Liver (tissue), 9 donors: Measurements from ENCODE around the gene TESPA1. TPM values are rescaled to one million over a fixed set of nuclear protein-coding genes. Genes with fewer than 3 reads are reported as not detected.
"Not testable (repeated sequence)": the region's sequence is repeated elsewhere in the genome, so short reads cannot be mapped to it uniquely, and the experiment has no call there.

Source experiments
- DNase-seq: peaks from one replicate; pipeline ENCODE4 v3.0.0-alpha.2; 2017; ENCODE audit warnings: low spot score
- H3K27ac ChIP-seq, 2 donors: one replicate each; pipeline ENCODE4 v1.7.0; 2013; ENCODE audit warnings: inconsistent platforms in 2 of 2, low read length in 2 of 2, control low read depth in 1 of 2, low read depth in 1 of 2, mild to moderate bottlenecking in 1 of 2
- H3K27me3 ChIP-seq, 4 donors: one replicate each; pipeline versions ENCODE4 v1.6.1 to v1.7.0; 2013; ENCODE audit warnings: low read length in 3 of 4, inconsistent platforms in 1 of 4, mild to moderate bottlenecking in 1 of 4, moderate library complexity in 1 of 4; ENCODE audit not compliant: control insufficient read depth in 4 of 4, insufficient read depth in 4 of 4
- H3K36me3 ChIP-seq, 4 donors: one replicate each; pipeline versions ENCODE4 v1.6.1 to v1.7.0; 2013; ENCODE audit warnings: low read length in 3 of 4, mild to moderate bottlenecking in 3 of 4, low read depth in 1 of 4, moderate library complexity in 1 of 4; ENCODE audit not compliant: control insufficient read depth in 4 of 4, insufficient read depth in 3 of 4
- H3K4me1 ChIP-seq, 4 donors: one replicate each; pipeline versions ENCODE4 v1.6.1 to v1.7.0; 2013; ENCODE audit warnings: low read length in 3 of 4, mild to moderate bottlenecking in 3 of 4, moderate library complexity in 1 of 4; ENCODE audit not compliant: control insufficient read depth in 4 of 4, insufficient read depth in 4 of 4
- H3K4me3 ChIP-seq, 3 donors: one replicate each; pipeline versions ENCODE4 v1.6.1 to v1.7.0; 2013; ENCODE audit warnings: low read length in 3 of 3, control low read depth in 1 of 3, low read depth in 1 of 3, mild to moderate bottlenecking in 1 of 3
- H3K9ac ChIP-seq, 2 donors: one replicate each; pipeline ENCODE4 v1.7.0; 2013; ENCODE audit warnings: low read length in 2 of 2, mild to moderate bottlenecking in 2 of 2, moderate library complexity in 2 of 2, control low read depth in 1 of 2, low read depth in 1 of 2
- H3K9me3 ChIP-seq, 4 donors: one replicate each; pipeline versions ENCODE4 v1.6.1 to v1.7.0; 2013; ENCODE audit warnings: low read length in 3 of 4; ENCODE audit not compliant: control insufficient read depth in 4 of 4
- EGR1 ChIP-seq, 2 donors: IDR thresholded peaks; 2 replicates each; pipeline ENCODE4 v1.6.1; 2016 to 2018; ENCODE audit warnings: antibody characterized with exemption in 2 of 2, low read depth in 2 of 2
- FOXA1 ChIP-seq: IDR thresholded peaks from 2 replicates; pipeline ENCODE4 v1.6.1; 2016; ENCODE audit warnings: antibody characterized with exemption
- FOXA2 ChIP-seq: IDR thresholded peaks from 2 replicates; pipeline ENCODE4 v1.6.1; 2016; ENCODE audit warnings: antibody characterized with exemption
- GABPA ChIP-seq, 2 donors: IDR thresholded peaks in 1 of 2; conservative IDR thresholded peaks in 1 of 2; 2 replicates each; pipeline ENCODE4 v1.6.1; 2016; ENCODE audit warnings: antibody characterized with exemption in 2 of 2, mild to moderate bottlenecking in 1 of 2, moderate library complexity in 1 of 2
- HNF4A ChIP-seq, 2 donors: conservative IDR thresholded peaks; 2 replicates each; pipeline ENCODE4 v1.6.1; 2016; ENCODE audit warnings: antibody characterized with exemption in 2 of 2, mild to moderate bottlenecking in 2 of 2
- JUND ChIP-seq, 2 donors: IDR thresholded peaks; 2 replicates each; pipeline ENCODE4 v1.6.1; 2016; ENCODE audit warnings: antibody characterized with exemption in 2 of 2
- NR2F2 ChIP-seq: IDR thresholded peaks from 2 replicates; pipeline ENCODE4 v1.6.1; 2016; ENCODE audit warnings: antibody characterized with exemption
- TAF1 ChIP-seq: conservative IDR thresholded peaks from 2 replicates; pipeline ENCODE4 v1.6.1; 2016; ENCODE audit warnings: antibody characterized with exemption, mild to moderate bottlenecking
- YY1 ChIP-seq: IDR thresholded peaks from 2 replicates; pipeline ENCODE4 v1.6.1; 2016; ENCODE audit warnings: antibody characterized with exemption, mild to moderate bottlenecking
- WGBS: extraction: QIAGEN DNeasy Blood & Tissue Kit; methylation state at CpG from one replicate; pipeline ENCODE4 v1.1.7; 2013; 5-methylcytosine and 5-hydroxymethylcytosine counted together
- polyA plus RNA-seq, 2 donors: library from polyadenylated mRNA; stranded (reverse) in 1 of 2; unstranded in 1 of 2; fragments of 200-250 nt in 1 of 2; fragments of >200 nt in 1 of 2; fragmentation: Nextera tagmentation in 1 of 2; extraction: Ambion mirVana in 1 of 2; gene quantifications; one replicate each; pipeline versions ENCODE4 v1.2.1 to v1.2.3, GENCODE V29; 2013 to 2015
- total RNA-seq, 2 donors: library from RNA; depleted of rRNA; stranded (reverse); fragments of >200 nt; gene quantifications; one replicate each; pipeline ENCODE4 v1.2.3, GENCODE V29; 2014
- TF ChIP-seq, protein P1 (sequence below): fragments of 150-350 bp; IDR thresholded peaks from 2 replicates; pipeline ENCODE4 v1.5.1; 2017; ENCODE audit warnings: improper control_type of control experiment, low read depth, low read length; ENCODE audit not compliant: missing input control
- TF ChIP-seq, protein P2 (sequence below): IDR thresholded peaks from 2 replicates; pipeline ENCODE4 v1.6.1; 2016; ENCODE audit warnings: antibody characterized with exemption
- TF ChIP-seq, protein P3 (sequence below): IDR thresholded peaks from 2 replicates; pipeline ENCODE4 v1.6.1; 2016; ENCODE audit warnings: antibody characterized with exemption, mild to moderate bottlenecking
- donor health status: healthy.
- donor health status: healthy.
- donor health status: healthy.
- donor health status: healthy.
- donor health status: healthy.

TESPA1 gene
- total and polyA plus RNA-seq, 4 donors = 0.10 to 3.2 (median 0.42) TPM

DNA sequence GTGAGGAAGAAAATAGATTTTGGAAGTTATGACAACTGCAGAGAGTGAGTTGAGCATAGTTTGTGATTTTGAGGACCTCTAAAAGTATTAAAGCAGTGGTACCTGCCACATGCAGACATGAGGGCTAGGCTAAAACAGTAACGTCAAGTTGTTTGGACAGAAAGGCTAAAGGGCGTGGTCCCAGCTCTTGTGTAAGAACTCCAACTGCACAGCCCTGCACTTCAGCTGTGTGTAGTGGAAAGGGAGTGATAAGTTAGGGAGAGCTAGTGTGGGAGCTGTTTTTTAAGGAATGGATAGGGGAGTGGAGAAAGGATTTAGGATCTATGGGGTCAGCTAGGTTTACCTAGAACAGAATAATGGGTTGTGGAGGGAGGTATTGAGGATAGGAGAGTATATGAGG, 39.5 kb downstream of the TESPA1 start:
- no peaks in the 10 kb centered on the region for H3K9me3 ChIP-seq
- no peak for TF ChIP-seq FOXA2
- no peak for TF ChIP-seq JUND (IDR thresholded peaks at IDR 0.05)
- TF ChIP-seq EGR1 (IDR thresholded peaks at IDR 0.05; ENCODE audit: low read depth in 2 of 2) = no peak
- no peak for TF ChIP-seq NR2F2
- TF ChIP-seq, protein P1, sequence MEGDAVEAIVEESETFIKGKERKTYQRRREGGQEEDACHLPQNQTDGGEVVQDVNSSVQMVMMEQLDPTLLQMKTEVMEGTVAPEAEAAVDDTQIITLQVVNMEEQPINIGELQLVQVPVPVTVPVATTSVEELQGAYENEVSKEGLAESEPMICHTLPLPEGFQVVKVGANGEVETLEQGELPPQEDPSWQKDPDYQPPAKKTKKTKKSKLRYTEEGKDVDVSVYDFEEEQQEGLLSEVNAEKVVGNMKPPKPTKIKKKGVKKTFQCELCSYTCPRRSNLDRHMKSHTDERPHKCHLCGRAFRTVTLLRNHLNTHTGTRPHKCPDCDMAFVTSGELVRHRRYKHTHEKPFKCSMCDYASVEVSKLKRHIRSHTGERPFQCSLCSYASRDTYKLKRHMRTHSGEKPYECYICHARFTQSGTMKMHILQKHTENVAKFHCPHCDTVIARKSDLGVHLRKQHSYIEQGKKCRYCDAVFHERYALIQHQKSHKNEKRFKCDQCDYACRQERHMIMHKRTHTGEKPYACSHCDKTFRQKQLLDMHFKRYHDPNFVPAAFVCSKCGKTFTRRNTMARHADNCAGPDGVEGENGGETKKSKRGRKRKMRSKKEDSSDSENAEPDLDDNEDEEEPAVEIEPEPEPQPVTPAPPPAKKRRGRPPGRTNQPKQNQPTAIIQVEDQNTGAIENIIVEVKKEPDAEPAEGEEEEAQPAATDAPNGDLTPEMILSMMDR = no peak
- no peak for TF ChIP-seq HNF4A (conservative IDR thresholded peaks at IDR 0.05)
- TF ChIP-seq YY1 = no peak
- TF ChIP-seq, protein P2, sequence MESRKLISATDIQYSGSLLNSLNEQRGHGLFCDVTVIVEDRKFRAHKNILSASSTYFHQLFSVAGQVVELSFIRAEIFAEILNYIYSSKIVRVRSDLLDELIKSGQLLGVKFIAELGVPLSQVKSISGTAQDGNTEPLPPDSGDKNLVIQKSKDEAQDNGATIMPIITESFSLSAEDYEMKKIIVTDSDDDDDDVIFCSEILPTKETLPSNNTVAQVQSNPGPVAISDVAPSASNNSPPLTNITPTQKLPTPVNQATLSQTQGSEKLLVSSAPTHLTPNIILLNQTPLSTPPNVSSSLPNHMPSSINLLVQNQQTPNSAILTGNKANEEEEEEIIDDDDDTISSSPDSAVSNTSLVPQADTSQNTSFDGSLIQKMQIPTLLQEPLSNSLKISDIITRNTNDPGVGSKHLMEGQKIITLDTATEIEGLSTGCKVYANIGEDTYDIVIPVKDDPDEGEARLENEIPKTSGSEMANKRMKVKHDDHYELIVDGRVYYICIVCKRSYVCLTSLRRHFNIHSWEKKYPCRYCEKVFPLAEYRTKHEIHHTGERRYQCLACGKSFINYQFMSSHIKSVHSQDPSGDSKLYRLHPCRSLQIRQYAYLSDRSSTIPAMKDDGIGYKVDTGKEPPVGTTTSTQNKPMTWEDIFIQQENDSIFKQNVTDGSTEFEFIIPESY = no peak
- no peak for TF ChIP-seq GABPA (IDR thresholded peaks at IDR 0.05 in 1 of 2, conservative IDR thresholded peaks at IDR 0.05 in 1 of 2)
- no peak for TF ChIP-seq TAF1
- TF ChIP-seq, protein P3, sequence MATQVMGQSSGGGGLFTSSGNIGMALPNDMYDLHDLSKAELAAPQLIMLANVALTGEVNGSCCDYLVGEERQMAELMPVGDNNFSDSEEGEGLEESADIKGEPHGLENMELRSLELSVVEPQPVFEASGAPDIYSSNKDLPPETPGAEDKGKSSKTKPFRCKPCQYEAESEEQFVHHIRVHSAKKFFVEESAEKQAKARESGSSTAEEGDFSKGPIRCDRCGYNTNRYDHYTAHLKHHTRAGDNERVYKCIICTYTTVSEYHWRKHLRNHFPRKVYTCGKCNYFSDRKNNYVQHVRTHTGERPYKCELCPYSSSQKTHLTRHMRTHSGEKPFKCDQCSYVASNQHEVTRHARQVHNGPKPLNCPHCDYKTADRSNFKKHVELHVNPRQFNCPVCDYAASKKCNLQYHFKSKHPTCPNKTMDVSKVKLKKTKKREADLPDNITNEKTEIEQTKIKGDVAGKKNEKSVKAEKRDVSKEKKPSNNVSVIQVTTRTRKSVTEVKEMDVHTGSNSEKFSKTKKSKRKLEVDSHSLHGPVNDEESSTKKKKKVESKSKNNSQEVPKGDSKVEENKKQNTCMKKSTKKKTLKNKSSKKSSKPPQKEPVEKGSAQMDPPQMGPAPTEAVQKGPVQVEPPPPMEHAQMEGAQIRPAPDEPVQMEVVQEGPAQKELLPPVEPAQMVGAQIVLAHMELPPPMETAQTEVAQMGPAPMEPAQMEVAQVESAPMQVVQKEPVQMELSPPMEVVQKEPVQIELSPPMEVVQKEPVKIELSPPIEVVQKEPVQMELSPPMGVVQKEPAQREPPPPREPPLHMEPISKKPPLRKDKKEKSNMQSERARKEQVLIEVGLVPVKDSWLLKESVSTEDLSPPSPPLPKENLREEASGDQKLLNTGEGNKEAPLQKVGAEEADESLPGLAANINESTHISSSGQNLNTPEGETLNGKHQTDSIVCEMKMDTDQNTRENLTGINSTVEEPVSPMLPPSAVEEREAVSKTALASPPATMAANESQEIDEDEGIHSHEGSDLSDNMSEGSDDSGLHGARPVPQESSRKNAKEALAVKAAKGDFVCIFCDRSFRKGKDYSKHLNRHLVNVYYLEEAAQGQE = no peak
- TF ChIP-seq FOXA1 = no peak
- H3K27me3 ChIP-seq = no peaks in the 10 kb centered on the region
- WGBS = 57% methylated on average over 2 of the region's 2 CpGs
- no peak for DNase-seq
- H3K4me1 ChIP-seq = no peaks in the 10 kb centered on the region
- no peaks in the 10 kb centered on the region for H3K36me3 ChIP-seq
- no peak overlapping the region for H3K27ac ChIP-seq
- H3K9ac ChIP-seq = no peak overlapping the region
- H3K4me3 ChIP-seq = no peak overlapping the region

DNA sequence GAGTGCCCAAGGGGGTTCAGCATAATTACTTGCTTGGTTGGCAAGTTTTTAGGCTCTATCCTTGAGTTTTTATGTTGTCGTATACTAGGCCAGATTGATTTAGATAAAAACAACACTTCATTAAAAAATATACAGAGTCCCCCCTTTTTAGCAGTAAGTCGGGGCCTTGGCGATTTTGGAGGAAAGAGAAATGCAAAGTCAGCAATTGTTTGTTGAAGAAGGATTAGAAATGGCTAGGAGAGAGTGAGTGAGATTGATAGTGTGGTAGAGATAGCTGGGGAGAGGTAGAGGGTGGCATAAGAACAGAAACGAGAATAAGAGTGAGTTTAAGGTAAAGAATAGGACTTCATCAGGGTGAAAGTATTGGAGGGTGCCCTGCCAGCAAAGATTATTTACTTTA, 41.3 kb downstream of the TESPA1 start:
- H3K27me3 ChIP-seq, H3K9me3 ChIP-seq, DNase-seq, H3K9ac ChIP-seq, H3K36me3 ChIP-seq, H3K4me1 ChIP-seq, H3K27ac ChIP-seq, H3K4me3 ChIP-seq: not testable (repeated sequence)
- 68% methylated on average over 4 of the region's 4 CpGs for WGBS
